PC-3 (cell line): ENCODE results near the gene ANAPC2.

Source experiments
- EZH2 ChIP-seq: fragments of 300-600 bp; sonication (generic); IDR thresholded peaks from one replicate; pipeline ENCODE4 v1.6.1; 2017; ENCODE audit warnings: antibody characterized with exemption, mild to moderate bottlenecking, low read length; ENCODE audit not compliant: unreplicated experiment
- EZH2phosphoT487 ChIP-seq: fragments of 300-600 bp; sonication (generic); IDR thresholded peaks from 2 replicates; pipeline ENCODE4 v1.6.1; 2018; ENCODE audit warnings: mild to moderate bottlenecking, antibody characterized with exemption, low read length, borderline replicate concordance
- TF ChIP-seq, protein P1 (sequence below): fragments of 300-600 bp; sonication (generic); conservative IDR thresholded peaks from 2 replicates; pipeline ENCODE4 v1.5.1; 2017; ENCODE audit warnings: antibody characterized with exemption, low read depth, mild to moderate bottlenecking, low read length

DNA sequence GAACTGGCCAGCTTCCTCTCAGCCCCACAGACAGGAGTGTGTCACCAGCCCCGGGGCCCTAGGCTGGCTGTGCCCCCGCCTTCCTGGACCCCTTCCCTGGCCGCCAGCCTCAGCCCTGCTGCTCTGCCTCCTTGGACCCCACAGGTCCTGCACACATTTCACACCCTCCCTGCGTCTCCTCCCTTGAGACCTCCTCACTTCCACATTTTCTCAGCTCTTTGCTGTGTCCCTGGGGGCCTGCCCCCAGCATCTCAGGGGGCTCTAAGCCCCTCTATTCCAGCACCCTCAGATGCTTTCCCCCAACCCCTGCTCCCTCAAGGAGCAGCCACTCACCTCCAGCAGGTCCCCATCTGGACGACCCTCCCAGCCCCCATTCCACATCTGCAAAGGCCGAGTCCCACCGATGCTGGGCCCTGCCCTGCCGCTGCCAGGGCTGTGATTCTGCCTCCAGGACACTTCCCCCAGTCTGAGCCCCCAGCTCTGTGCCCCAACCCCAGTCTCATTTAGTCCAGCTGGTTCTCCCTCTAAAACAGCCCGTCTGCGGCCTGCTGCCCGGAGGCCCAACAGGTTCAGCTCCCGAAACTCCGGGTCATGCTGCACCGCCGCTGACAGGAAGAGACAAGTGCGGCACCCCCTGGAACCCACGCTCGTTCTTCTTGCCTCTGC is 46.5 kb upstream of the ANAPC2 start:
- TF ChIP-seq, protein P1, sequence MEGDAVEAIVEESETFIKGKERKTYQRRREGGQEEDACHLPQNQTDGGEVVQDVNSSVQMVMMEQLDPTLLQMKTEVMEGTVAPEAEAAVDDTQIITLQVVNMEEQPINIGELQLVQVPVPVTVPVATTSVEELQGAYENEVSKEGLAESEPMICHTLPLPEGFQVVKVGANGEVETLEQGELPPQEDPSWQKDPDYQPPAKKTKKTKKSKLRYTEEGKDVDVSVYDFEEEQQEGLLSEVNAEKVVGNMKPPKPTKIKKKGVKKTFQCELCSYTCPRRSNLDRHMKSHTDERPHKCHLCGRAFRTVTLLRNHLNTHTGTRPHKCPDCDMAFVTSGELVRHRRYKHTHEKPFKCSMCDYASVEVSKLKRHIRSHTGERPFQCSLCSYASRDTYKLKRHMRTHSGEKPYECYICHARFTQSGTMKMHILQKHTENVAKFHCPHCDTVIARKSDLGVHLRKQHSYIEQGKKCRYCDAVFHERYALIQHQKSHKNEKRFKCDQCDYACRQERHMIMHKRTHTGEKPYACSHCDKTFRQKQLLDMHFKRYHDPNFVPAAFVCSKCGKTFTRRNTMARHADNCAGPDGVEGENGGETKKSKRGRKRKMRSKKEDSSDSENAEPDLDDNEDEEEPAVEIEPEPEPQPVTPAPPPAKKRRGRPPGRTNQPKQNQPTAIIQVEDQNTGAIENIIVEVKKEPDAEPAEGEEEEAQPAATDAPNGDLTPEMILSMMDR = no peak
- TF ChIP-seq EZH2phosphoT487 = no peak
- TF ChIP-seq EZH2 = no peak
